ENCODE data around the gene SLC9A3. TPM values are rescaled to one million over a fixed set of nuclear protein-coding genes. Genes with fewer than 3 reads are reported as not detected.

Gene SLC9A3
- total RNA-seq, 1 donor from 2014 or later: 1.2 TPM

DNA sequence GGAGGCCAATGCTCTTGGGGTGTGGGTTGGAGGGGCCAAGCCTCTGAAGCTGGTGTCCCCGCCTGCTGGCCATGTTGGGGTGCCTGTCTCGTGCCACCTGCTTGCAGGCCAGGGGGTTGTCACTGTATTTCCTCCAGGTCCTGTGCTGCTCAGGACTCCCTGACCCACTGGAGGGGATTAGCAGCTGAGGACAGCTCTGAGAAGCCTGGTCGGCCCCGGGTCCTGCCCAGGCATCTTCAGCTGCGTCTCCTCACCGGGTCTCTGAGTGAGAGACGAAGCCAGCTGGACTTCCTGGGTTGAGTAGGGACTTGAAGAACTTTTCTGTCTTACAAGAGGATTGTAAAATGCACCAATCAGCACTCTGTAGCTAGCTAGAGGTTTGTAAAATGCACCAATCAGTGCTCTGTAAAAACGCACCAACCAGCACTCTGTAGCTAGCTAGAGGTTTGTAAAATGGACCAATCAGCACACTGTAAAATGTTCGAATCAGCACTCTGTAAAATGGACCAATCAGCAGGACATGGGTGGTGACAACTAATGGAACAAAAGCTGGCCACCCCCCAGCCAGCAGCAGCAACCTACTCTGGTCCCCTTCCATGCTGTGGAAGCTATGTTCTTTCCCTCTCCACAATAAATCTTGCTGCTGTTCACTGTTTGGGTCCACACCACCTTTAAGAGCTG lies 20.6 kb upstream of the SLC9A3 start:
- H3K9me3 Mint-ChIP-seq (ENCODE audit: unreplicated experiment): no peaks in the 10 kb centered on the region
- no peaks in the 10 kb centered on the region for H3K4me1 Mint-ChIP-seq (ENCODE audit: unreplicated experiment)
- H3K36me3 Mint-ChIP-seq (ENCODE audit: unreplicated experiment): no peaks in the 10 kb centered on the region
- peaks cover 14% of the 10 kb centered on the region for H3K27me3 Mint-ChIP-seq (ENCODE audit: unreplicated experiment)
- no peak overlapping the region for H3K4me3 Mint-ChIP-seq (ENCODE audit: unreplicated experiment)
- no peak overlapping the region for H3K27ac Mint-ChIP-seq (ENCODE audit: unreplicated experiment)
- TF ChIP-seq, protein P1, sequence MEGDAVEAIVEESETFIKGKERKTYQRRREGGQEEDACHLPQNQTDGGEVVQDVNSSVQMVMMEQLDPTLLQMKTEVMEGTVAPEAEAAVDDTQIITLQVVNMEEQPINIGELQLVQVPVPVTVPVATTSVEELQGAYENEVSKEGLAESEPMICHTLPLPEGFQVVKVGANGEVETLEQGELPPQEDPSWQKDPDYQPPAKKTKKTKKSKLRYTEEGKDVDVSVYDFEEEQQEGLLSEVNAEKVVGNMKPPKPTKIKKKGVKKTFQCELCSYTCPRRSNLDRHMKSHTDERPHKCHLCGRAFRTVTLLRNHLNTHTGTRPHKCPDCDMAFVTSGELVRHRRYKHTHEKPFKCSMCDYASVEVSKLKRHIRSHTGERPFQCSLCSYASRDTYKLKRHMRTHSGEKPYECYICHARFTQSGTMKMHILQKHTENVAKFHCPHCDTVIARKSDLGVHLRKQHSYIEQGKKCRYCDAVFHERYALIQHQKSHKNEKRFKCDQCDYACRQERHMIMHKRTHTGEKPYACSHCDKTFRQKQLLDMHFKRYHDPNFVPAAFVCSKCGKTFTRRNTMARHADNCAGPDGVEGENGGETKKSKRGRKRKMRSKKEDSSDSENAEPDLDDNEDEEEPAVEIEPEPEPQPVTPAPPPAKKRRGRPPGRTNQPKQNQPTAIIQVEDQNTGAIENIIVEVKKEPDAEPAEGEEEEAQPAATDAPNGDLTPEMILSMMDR (IDR thresholded peaks at IDR 0.05): no peak
- no peak for DNase-seq (ENCODE audit: extremely low spot score, unreplicated experiment)

DNA sequence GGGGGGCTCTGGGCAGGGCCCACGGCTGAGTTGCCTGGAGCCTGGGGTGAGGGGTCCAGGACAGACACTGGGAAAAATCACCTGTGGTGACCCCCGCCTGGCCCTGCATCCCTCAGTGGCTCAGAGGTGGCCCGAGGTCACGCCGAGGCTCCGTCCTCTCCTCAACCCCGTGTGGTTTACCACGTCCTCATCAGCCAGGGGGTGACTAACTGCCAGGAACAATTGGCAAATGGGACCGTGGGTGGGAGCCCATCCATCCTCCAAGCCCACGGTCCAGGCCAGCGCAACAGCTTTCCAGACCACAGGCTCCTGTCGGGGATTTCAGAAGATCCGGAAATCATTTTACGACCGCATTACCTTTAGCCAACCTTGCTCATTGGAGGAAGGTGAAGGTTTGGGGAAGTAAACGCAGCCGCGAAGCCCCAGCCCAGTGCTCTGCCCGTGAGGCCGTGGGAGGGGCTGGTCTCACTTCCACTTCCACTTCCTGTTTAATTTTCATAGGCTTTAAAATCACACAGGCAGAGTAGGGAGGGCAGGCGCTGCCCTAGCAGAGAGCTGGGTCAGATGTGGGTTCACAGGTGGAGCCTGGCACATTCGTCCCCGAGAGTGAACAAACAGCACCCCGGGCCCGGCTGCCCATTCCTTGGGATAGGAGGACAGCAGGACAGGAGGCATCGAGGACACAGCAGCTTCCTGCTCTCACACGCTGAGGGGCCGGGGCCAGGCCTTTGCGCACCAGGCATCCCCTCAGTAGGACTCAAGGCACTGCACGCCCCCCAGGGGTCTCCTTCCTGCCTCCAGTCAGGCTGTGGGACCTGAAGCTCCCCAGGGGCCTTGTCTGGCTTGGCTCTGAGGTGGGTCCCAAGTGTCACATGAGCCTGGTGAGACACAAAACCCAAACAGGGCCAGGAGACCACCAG lies 19.8 kb upstream of the SLC9A3 start:
- peaks cover 10% of the 10 kb centered on the region for H3K27me3 Mint-ChIP-seq (ENCODE audit: unreplicated experiment)
- TF ChIP-seq, protein P1 (IDR thresholded peaks at IDR 0.05): no peak
- H3K36me3 Mint-ChIP-seq (ENCODE audit: unreplicated experiment): no peaks in the 10 kb centered on the region
- H3K4me1 Mint-ChIP-seq (ENCODE audit: unreplicated experiment): no peaks in the 10 kb centered on the region
- no peaks in the 10 kb centered on the region for H3K9me3 Mint-ChIP-seq (ENCODE audit: unreplicated experiment)
- no peak for DNase-seq (ENCODE audit: extremely low spot score, unreplicated experiment)
- no peak overlapping the region for H3K4me3 Mint-ChIP-seq (ENCODE audit: unreplicated experiment)
- H3K27ac Mint-ChIP-seq (ENCODE audit: unreplicated experiment): no peak overlapping the region

DNA sequence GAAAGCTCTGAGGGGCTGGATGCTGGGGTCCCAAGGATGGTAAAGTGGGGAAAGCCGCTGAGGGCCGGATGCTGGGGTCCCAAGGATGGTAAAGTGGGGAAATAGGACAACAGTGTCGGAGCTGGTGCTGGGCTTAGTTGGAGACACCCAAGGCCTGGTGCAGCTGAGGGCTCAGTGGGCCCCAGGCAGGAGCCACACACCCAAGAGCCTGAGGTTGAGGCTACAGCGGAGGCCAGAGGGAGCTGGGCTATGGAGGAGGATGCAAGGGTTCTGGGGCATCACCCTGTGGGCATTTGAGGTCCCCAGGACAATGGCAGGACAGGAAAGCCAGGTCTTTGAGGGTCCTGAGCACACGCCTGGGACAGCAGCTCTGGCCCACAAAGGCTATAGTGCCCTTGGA lies 19.1 kb upstream of the SLC9A3 start:
- no peak overlapping the region for H3K4me3 Mint-ChIP-seq (ENCODE audit: unreplicated experiment)
- H3K27ac Mint-ChIP-seq (ENCODE audit: unreplicated experiment): no peak overlapping the region
- no peaks in the 10 kb centered on the region for H3K36me3 Mint-ChIP-seq (ENCODE audit: unreplicated experiment)
- H3K9me3 Mint-ChIP-seq (ENCODE audit: unreplicated experiment): no peaks in the 10 kb centered on the region
- TF ChIP-seq, protein P1 (IDR thresholded peaks at IDR 0.05): no peak
- H3K27me3 Mint-ChIP-seq (ENCODE audit: unreplicated experiment): peaks cover 10% of the 10 kb centered on the region
- DNase-seq (ENCODE audit: extremely low spot score, unreplicated experiment): no peak
- H3K4me1 Mint-ChIP-seq (ENCODE audit: unreplicated experiment): no peaks in the 10 kb centered on the region

DNA sequence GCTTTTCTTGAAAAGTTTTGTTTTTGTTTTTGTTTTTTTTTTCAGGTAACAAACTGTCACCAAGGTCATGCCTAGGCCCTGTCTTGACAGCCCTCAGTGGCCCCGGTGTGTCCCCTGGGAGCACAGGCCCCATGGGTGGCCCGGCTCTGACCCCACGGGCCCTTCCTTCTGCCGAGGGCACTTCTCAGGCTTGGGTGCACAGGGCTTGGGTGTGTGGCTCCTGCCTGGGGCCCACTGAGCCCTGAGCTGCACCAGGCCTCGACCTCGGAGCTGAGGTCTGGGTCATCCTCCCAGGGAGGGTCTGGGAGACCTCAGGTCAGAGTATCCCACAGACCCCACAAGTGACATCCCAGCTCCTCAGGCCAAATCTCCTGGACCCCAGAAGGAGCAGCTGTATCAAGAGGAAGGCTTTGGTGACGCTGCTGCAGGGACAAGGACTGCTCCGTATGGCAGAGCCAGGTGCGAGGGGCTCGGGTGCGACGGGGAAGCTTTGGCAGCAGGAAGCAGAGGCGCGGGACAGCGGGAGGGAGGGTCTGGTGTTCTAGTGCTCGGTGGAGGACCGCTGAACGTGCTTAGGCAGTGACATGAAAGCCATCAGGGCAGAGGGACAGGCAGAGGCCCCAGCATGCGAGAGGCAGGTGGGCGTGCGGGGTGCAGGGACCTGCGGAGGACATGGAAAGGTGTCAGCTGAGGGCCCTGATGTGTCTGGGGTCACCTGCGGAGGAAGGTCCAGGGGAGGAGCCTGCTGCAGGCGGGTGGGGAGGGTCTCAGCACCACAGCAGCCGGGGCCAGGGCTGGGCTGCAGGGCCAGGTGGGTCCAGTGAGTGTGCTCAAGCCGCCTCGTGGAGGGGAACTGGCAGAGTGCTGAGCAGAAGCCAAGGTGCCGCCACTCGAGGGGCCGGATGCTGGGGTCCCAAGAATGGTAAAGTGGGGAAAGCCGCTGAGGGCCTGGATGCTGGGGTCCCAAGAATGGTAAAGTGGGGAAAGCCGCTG lies 18.4 kb upstream of the SLC9A3 start:
- Mint-ChIP-seq H3K36me3 (ENCODE audit: unreplicated experiment) (no peaks in the 10 kb centered on the region), H3K27ac (ENCODE audit: unreplicated experiment) (no peak overlapping the region), H3K4me1 (ENCODE audit: unreplicated experiment) (no peaks in the 10 kb centered on the region), H3K27me3 (ENCODE audit: unreplicated experiment) (peaks cover 6% of the 10 kb centered on the region), H3K4me3 (ENCODE audit: unreplicated experiment) (no peak overlapping the region), H3K9me3 (ENCODE audit: unreplicated experiment) (no peaks in the 10 kb centered on the region)
- DNase-seq (ENCODE audit: extremely low spot score, unreplicated experiment): no peak
- TF ChIP-seq, protein P1 (IDR thresholded peaks at IDR 0.05): no peak
